ENCODE results near the gene LAMA2.

DNA sequence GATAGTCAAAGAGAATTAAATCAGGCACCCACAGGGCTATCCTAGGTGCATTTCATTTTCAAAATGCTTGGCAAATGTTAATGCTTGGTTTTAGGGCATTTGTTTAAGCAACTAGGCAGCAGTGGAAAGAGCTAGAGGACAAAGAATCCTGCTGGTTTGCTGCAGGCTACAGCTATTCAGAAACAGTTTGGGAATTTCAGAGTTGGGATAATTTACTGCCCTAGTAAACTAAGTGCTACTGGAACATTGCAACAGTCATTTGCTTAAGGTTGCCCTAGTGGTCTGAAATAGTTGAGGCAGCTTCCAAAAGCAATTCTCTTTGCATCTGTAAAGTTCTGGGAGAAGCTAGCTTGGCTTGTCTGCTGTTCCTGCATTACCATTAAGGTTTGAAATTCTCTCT, 312.7 kb downstream of the LAMA2 start:
- TF ChIP-seq POLR2A (IDR thresholded peaks at IDR 0.05), result no peak
- TF ChIP-seq, protein P1, sequence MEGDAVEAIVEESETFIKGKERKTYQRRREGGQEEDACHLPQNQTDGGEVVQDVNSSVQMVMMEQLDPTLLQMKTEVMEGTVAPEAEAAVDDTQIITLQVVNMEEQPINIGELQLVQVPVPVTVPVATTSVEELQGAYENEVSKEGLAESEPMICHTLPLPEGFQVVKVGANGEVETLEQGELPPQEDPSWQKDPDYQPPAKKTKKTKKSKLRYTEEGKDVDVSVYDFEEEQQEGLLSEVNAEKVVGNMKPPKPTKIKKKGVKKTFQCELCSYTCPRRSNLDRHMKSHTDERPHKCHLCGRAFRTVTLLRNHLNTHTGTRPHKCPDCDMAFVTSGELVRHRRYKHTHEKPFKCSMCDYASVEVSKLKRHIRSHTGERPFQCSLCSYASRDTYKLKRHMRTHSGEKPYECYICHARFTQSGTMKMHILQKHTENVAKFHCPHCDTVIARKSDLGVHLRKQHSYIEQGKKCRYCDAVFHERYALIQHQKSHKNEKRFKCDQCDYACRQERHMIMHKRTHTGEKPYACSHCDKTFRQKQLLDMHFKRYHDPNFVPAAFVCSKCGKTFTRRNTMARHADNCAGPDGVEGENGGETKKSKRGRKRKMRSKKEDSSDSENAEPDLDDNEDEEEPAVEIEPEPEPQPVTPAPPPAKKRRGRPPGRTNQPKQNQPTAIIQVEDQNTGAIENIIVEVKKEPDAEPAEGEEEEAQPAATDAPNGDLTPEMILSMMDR (IDR thresholded peaks at IDR 0.05), result no peak

All from uterus (tissue), 2 donors.